K562 (cell line): ENCODE data around the gene FTO. TPM values are rescaled to one million over a fixed set of nuclear protein-coding genes. Genes with fewer than 3 reads are reported as not detected.

Experiments
- ATAC-seq: fragments of 200-7000 bp; cut with Tn5 transposase; 3 replicates; pipeline ENCODE4 v1.9.1; 2020; ENCODE audit warnings: moderate library complexity
- BruUV-seq: library from RNA; stranded (reverse); fragments of 400-500 nt; replicated peaks from 2 replicates; lab custom pipeline; 2021; lab: Mats Ljungman, UMichigan
- CTCF ChIA-PET: fragments of 300-600 bp; formaldehyde crosslinking; extraction: SDS; loops from one replicate; lab custom pipeline; 2021; ENCODE audit warnings: low intra/inter-chr PET ratio; lab: Yijun Ruan, JAX
- POLR2A ChIA-PET: fragments of 300-600, 350-650 bp; sonication (Branson Sonifier 250); formaldehyde crosslinking; extraction: SDS; loops from one replicate; lab custom pipeline; 2021; ENCODE audit warnings: antibody characterized with exemption, inconsistent platforms; lab: Yijun Ruan, JAX
- DNase-seq, 4 experiments: peaks; one replicate each; pipeline versions ENCODE4 v3.0.0 to v3.0.0-alpha.2; 2011 to 2018; ENCODE audit warnings: low spot score in 3 of 4, mixed read lengths in 3 of 4; ENCODE audit errors: extremely low read depth in 1 of 4
- FAIRE-seq: peaks from 2 replicates; lab custom pipeline; 2011; peaks lifted over from hg19 to GRCh38; lab: Jason Lieb, UNC
- H2AFZ ChIP-seq: 2 replicates; pipeline ENCODE4 v1.6.0; 2011; ENCODE audit warnings: low read depth, low read length, control low read depth, inconsistent platforms
- H3K27ac ChIP-seq: fragments of 200-600 bp; 3 replicates; pipeline ENCODE4 v1.8.0; 2011; ENCODE audit warnings: low read depth, mild to moderate bottlenecking, control low read depth, inconsistent platforms, low read length, moderate library complexity, mixed read lengths; ENCODE audit errors: extremely low read depth
- H3K27me3 ChIP-seq, 2 experiments: fragments of 300-600 bp in 1 of 2; 2 replicates in 1 of 2; 3 replicates in 1 of 2; pipeline versions ENCODE4 v1.6.0 to v1.8.0; 2011; ENCODE audit warnings: inconsistent platforms in 2 of 2, low read length in 2 of 2, mild to moderate bottlenecking in 1 of 2, mixed read lengths in 1 of 2, moderate library complexity in 1 of 2; ENCODE audit not compliant: control insufficient read depth in 2 of 2, insufficient read depth in 2 of 2
- H3K36me3 ChIP-seq: fragments of 300-600 bp; 3 replicates; pipeline ENCODE4 v1.8.0; 2011; ENCODE audit warnings: mild to moderate bottlenecking, low read length, inconsistent platforms; ENCODE audit not compliant: control insufficient read depth, insufficient read depth
- H3K4me1 ChIP-seq, 2 experiments: fragments of 200-600 bp in 1 of 2; replicated peaks in 1 of 2; 2 replicates in 1 of 2; 3 replicates in 1 of 2; pipeline versions ENCODE4 v1.5.1 to v1.8.0; 2011; ENCODE audit warnings: inconsistent platforms in 2 of 2, low read length in 2 of 2, mild to moderate bottlenecking in 1 of 2, mixed read lengths in 1 of 2, moderate library complexity in 1 of 2; ENCODE audit not compliant: control insufficient read depth in 2 of 2, insufficient read depth in 2 of 2
- H3K4me2 ChIP-seq: 2 replicates; pipeline ENCODE4 v1.6.1; 2011; ENCODE audit warnings: low read length, control low read depth, inconsistent platforms, mixed read lengths; ENCODE audit not compliant: insufficient read depth
- H3K4me3 ChIP-seq: fragments of 200-600 bp; sonication (generic), shearing (Covaris generic); 2 replicates; pipeline ENCODE4 v1.5.1; 2016; ENCODE audit warnings: control low read depth, inconsistent platforms
- H3K79me2 ChIP-seq: fragments of 200-600 bp; 3 replicates; pipeline ENCODE4 v1.8.0; 2011; ENCODE audit warnings: low read length, inconsistent platforms; ENCODE audit not compliant: control insufficient read depth, insufficient read depth
- H3K9ac ChIP-seq, 2 experiments: 2 replicates each; pipeline versions ENCODE4 v1.6.0 to v1.6.1; 2011; ENCODE audit warnings: low read depth in 2 of 2, low read length in 2 of 2, control low read depth in 1 of 2, inconsistent platforms in 1 of 2, mild to moderate bottlenecking in 1 of 2, mixed read lengths in 1 of 2; ENCODE audit not compliant: insufficient read depth in 1 of 2
- H3K9me1 ChIP-seq: one replicate; pipeline ENCODE4 v1.6.0; 2011; ENCODE audit warnings: inconsistent platforms, mild to moderate bottlenecking, low read length, moderate library complexity; ENCODE audit not compliant: control insufficient read depth, insufficient read depth
- H3K9me3 ChIP-seq: replicated peaks from 2 replicates; pipeline ENCODE4 v1.5.1; 2011; ENCODE audit warnings: low read depth, low read length, inconsistent platforms; ENCODE audit not compliant: control insufficient read depth, insufficient read depth
- H4K20me1 ChIP-seq: replicated peaks from 2 replicates; pipeline ENCODE4 v1.6.1; 2011; ENCODE audit warnings: low read length, inconsistent platforms, mixed read lengths; ENCODE audit not compliant: control insufficient read depth, insufficient read depth
- DACH1 ChIP-seq: fragments of 450-650 bp; IDR thresholded peaks from 2 replicates; pipeline ENCODE4 v1.6.1; 2018; ENCODE audit not compliant: partially characterized antibody
- GABPB2 ChIP-seq: fragments of 250-450 bp; sonication (Bioruptor Pico); conservative IDR thresholded peaks from 2 replicates; pipeline ENCODE4 v1.5.1; 2021; ENCODE audit warnings: mild to moderate bottlenecking
- LARP7 ChIP-seq: fragments of 450-650 bp; IDR thresholded peaks from 2 replicates; pipeline ENCODE4 v1.6.1; 2016
- MEIS2 ChIP-seq: fragments of 450-650 bp; IDR thresholded peaks from 2 replicates; pipeline ENCODE4 v1.6.1; 2014; ENCODE audit warnings: mild to moderate bottlenecking; ENCODE audit not compliant: partially characterized antibody
- MNT ChIP-seq, 2 experiments: fragments of 450-650 bp; conservative IDR thresholded peaks; 2 replicates each; pipeline ENCODE4 v1.6.1; 2017; ENCODE audit warnings: mild to moderate bottlenecking in 2 of 2, moderate library complexity in 2 of 2
- SIN3B ChIP-seq: fragments of 450-650 bp; IDR thresholded peaks from 2 replicates; pipeline ENCODE4 v1.6.1; 2017; ENCODE audit warnings: low read depth, mild to moderate bottlenecking, moderate library complexity
- TCF7L2 ChIP-seq: fragments of 150-350 bp; IDR thresholded peaks from 2 replicates; pipeline ENCODE4 v1.6.1; 2016; ENCODE audit warnings: low read depth, mild to moderate bottlenecking, low read length, moderate library complexity
- ZKSCAN3 ChIP-seq: fragments of 250-450 bp; sonication (Bioruptor Pico); IDR thresholded peaks from 2 replicates; pipeline ENCODE4 v1.4.0; 2020
- ZNF445 ChIP-seq: fragments of 250-450 bp; sonication (Bioruptor Pico); IDR thresholded peaks from 2 replicates; pipeline ENCODE4 v1.4.0; 2020; ENCODE audit warnings: low read depth, mild to moderate bottlenecking, moderate library complexity
- WGBS: fragments of 100-300 bp; shearing (Covaris generic); methylation state at CpG from one replicate; pipeline ENCODE4 v1.1.6; 2016; ENCODE audit warnings: low coverage, mixed read lengths; ENCODE audit not compliant: insufficient coverage; ENCODE audit errors: missing lambda C conversion rate; 5-methylcytosine and 5-hydroxymethylcytosine counted together
- in situ Hi-C: fragments of 300-500 bp; cut with MboI; formaldehyde crosslinking; loops from 4 replicates; pipeline ENCODE4 v1.15.0; 2018; ENCODE audit warnings: inconsistent platforms, mixed read lengths
- intact Hi-C: fragments of 100-400 bp; cut with micrococcal nuclease; formaldehyde crosslinking; loops from 2 replicates; pipeline ENCODE4 v1.14.2; 2022
- polyA plus RNA-seq, 8 experiments: library from polyadenylated mRNA; depleted of rRNA in 4 of 8; stranded (reverse) in 5 of 8; unstranded in 3 of 8; fragments of >200 nt; fragmentation: Nextera tagmentation in 2 of 8; fragmentation: Illumina TruSeq in 1 of 8; extraction: Ambion mirVana in 2 of 8; extraction: Trizol in 1 of 8; gene quantifications; 2 replicates each; pipeline versions ENCODE4 v1.2.1 to v1.2.3, GENCODE V29; 2011 to 2014; ENCODE audit warnings: inconsistent platforms in 1 of 8, missing spikeins in 1 of 8
- total RNA-seq, 7 experiments: library from RNA; depleted of rRNA in 6 of 7; stranded (reverse); fragments of >200 nt in 6 of 7; fragmentation: Illumina TruSeq in 2 of 7; extraction: Trizol in 2 of 7; gene quantifications; 2 replicates each; pipeline versions ENCODE4 v1.2.1 to v1.2.3, GENCODE V29; 2011 to 2021; ENCODE audit warnings: low replicate concordance in 1 of 7
- TF ChIP-seq, protein P1 (sequence below): fragments of 200-800 bp; sonication (Bioruptor generic); IDR thresholded peaks from 2 replicates; pipeline ENCODE4 v1.6.1; 2017; ENCODE audit warnings: missing genetic modification characterization, missing compliant biosample characterization

FTO gene
- total and polyA plus RNA-seq, 9 of the 15 experiments (the other 6 are each of a cell fraction or from before 2014, with no cell fraction given): 11.3 to 27.7 (median 25.5) TPM

DNA sequence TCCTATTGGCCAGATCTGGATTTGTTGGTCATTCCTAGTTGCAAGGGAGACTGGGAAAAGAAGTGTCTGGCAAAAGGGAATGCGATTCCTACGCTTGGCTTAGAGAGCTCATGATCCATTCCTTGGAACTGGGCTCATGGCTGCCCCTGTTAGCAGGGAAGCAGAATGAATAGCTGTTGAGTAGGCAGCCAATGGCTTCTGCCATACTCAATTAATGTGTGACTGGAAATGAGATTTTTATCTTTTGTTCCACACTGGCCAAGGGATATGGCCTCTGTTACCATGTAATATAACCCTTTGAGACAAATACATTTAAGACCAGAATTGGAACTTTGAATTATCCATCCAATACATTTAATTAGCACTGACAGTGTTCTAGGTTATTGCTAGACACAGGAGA, 31.0 kb downstream of the FTO start:
- in situ Hi-C loops: no loop called here
- Histone ChIP-seq H3K4me3 (no peak overlapping the region), H3K27ac (no peak overlapping the region), H3K4me2 (no peak overlapping the region), H3K9me3 (no peaks in the 10 kb centered on the region), H2AFZ (no peak overlapping the region), H3K4me1 (no peaks in the 10 kb centered on the region), H3K79me2 (no peaks in the 10 kb centered on the region), H3K36me3 (no peaks in the 10 kb centered on the region), H4K20me1 (peaks cover 8% of the 10 kb centered on the region; the same call in 1 of the 2 replicates), H3K9ac (no peak overlapping the region), H3K9me1 (no peaks in the 10 kb centered on the region), H3K27me3 (no peaks in the 10 kb centered on the region)
- DNase-seq (no peak), FAIRE-seq (no peak), ATAC-seq (no peak)
- POLR2A ChIA-PET: no interaction called here
- intact Hi-C loops: no loop called here
- CTCF ChIA-PET: no interaction called here
- BruUV-seq: no TSS peak
- TF ChIP-seq DACH1 (no peak), TCF7L2 (no peak)
- WGBS: 33% methylated on average over 2 of the region's 2 CpGs

DNA sequence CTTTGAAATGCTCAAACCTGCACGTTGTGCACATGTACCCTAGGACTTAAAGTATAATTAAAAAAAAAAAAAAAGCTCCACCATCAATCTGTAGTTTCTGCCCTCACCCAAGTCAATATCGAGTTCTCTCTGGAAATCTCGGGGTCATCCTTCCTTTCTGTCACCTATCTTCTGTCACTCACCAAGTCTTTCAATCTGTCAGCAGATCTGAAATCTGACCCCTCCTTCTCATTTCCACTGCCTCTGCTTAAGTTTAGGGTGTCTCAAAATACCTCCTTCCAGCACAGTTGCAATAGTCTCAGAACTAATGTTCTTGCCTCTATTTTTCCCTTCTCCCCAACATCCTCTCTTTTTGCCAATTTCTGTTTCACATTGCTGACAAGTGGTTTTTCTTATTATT, 32.3 kb downstream of the FTO start:
- CTCF ChIA-PET: no interaction called here
- Histone ChIP-seq H3K4me2 (no peak overlapping the region), H2AFZ (no peak overlapping the region), H3K9me3 (no peaks in the 10 kb centered on the region), H3K9ac (no peak overlapping the region), H4K20me1 (peaks cover 8% of the 10 kb centered on the region; the same call in 1 of the 2 replicates), H3K79me2 (no peaks in the 10 kb centered on the region), H3K4me3 (no peak overlapping the region), H3K36me3 (no peaks in the 10 kb centered on the region), H3K9me1 (no peaks in the 10 kb centered on the region), H3K27me3 (no peaks in the 10 kb centered on the region), H3K27ac (no peak overlapping the region), H3K4me1 (peaks cover 0 to 3% of the 10 kb centered on the region in 2 experiments; a peak in 1 of 5 replicates)
- TF ChIP-seq GABPB2 (no peak), SIN3B (no peak), MEIS2 (peak; percentile 79), MNT (conservative IDR thresholded peaks at IDR 0.05) (no peak), LARP7 (no peak), ZKSCAN3 (no peak), ZNF445 (no peak)
- TF ChIP-seq, protein P1, sequence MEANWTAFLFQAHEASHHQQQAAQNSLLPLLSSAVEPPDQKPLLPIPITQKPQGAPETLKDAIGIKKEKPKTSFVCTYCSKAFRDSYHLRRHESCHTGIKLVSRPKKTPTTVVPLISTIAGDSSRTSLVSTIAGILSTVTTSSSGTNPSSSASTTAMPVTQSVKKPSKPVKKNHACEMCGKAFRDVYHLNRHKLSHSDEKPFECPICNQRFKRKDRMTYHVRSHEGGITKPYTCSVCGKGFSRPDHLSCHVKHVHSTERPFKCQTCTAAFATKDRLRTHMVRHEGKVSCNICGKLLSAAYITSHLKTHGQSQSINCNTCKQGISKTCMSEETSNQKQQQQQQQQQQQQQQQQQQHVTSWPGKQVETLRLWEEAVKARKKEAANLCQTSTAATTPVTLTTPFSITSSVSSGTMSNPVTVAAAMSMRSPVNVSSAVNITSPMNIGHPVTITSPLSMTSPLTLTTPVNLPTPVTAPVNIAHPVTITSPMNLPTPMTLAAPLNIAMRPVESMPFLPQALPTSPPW (CRISPR knock-in tag): no peak
- DNase-seq (no peak), FAIRE-seq (no peak), ATAC-seq (no peak)
- BruUV-seq: no TSS peak
- POLR2A ChIA-PET: interaction anchor here (0.6 kb wide), 2 partner anchors 165 to 1412 kb away, joined by 3 read pairs; no protein-coding TSS in a partner anchor
- in situ Hi-C loops (no loop called here), intact Hi-C loops (no loop called here)
- WGBS: 4% methylated on average over 3 of the region's 3 CpGs
